Measurements from ENCODE around the gene FIG4. TPM values are rescaled to one million over a fixed set of nuclear protein-coding genes. Genes with fewer than 3 reads are reported as not detected.

Gene FIG4
- total RNA-seq, 4 donors from 2014 or later, result 7.9 to 17.5 (median 11.7) TPM

GRCh38 chr6:109794201-109794923 is 103.3 kb downstream of the FIG4 start:
- 48% methylated on average over 5 of the region's 6 CpGs for WGBS
- no peak for TF ChIP-seq POLR2AphosphoS5 (IDR thresholded peaks at IDR 0.05)
- TF ChIP-seq, protein P1, sequence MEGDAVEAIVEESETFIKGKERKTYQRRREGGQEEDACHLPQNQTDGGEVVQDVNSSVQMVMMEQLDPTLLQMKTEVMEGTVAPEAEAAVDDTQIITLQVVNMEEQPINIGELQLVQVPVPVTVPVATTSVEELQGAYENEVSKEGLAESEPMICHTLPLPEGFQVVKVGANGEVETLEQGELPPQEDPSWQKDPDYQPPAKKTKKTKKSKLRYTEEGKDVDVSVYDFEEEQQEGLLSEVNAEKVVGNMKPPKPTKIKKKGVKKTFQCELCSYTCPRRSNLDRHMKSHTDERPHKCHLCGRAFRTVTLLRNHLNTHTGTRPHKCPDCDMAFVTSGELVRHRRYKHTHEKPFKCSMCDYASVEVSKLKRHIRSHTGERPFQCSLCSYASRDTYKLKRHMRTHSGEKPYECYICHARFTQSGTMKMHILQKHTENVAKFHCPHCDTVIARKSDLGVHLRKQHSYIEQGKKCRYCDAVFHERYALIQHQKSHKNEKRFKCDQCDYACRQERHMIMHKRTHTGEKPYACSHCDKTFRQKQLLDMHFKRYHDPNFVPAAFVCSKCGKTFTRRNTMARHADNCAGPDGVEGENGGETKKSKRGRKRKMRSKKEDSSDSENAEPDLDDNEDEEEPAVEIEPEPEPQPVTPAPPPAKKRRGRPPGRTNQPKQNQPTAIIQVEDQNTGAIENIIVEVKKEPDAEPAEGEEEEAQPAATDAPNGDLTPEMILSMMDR (IDR thresholded peaks at IDR 0.05), result no peak
- no peak for TF ChIP-seq EP300 (IDR thresholded peaks at IDR 0.05)
- TF ChIP-seq POLR2A (IDR thresholded peaks at IDR 0.05), result no peak
- no peak overlapping the region for H3K4me3 ChIP-seq
- H3K9me3 ChIP-seq, result no peaks in the 10 kb centered on the region
- no peak for DNase-seq (ENCODE audit: low spot score in 2 of 2)
- H3K27ac ChIP-seq, result peak overlapping the region; percentile 83
- peaks cover 4% of the 10 kb centered on the region for H3K36me3 ChIP-seq
- H3K4me1 ChIP-seq, result peaks cover 22% of the 10 kb centered on the region
- H3K27me3 ChIP-seq, result no peaks in the 10 kb centered on the region

DNA sequence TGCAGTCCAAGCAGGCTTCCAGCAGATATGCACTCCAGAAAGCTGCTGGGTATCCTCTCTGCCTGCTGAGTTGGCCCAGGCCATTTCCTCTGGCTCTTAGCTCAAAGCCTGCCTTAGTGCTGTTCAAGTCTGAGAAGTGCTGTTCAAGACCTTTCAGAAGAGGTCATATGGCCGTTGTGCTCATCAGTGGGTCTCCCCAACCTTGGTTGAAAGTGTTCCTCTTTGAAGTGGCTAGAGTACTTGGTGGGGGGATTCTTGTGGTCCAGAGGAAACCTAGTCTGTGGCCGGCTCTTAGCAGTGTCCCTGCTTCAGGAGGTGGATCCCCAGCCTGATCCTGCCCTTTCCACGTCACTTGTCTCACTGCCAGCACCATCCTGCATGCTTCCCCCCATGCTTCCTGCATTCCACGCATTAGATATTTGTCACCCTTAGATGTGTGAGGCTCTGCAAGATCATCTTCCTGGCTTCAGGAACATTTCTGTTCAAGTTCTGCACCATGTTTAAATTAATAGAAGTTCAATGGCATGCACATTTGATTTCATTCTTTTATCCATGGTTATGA is 105.0 kb downstream of the FIG4 start:
- no peaks in the 10 kb centered on the region for H3K27me3 ChIP-seq
- peaks cover 4% of the 10 kb centered on the region for H3K36me3 ChIP-seq
- H3K4me3 ChIP-seq, result no peak overlapping the region
- TF ChIP-seq EP300 (IDR thresholded peaks at IDR 0.05) (no peak), POLR2A (IDR thresholded peaks at IDR 0.05) (no peak), POLR2AphosphoS5 (IDR thresholded peaks at IDR 0.05) (no peak)
- TF ChIP-seq, protein P1 (IDR thresholded peaks at IDR 0.05), result no peak
- H3K27ac ChIP-seq, result no peak overlapping the region
- peaks cover 22% of the 10 kb centered on the region for H3K4me1 ChIP-seq
- 93% methylated on average over 4 of the region's 4 CpGs for WGBS
- H3K9me3 ChIP-seq, result no peaks in the 10 kb centered on the region
- no peak for DNase-seq (ENCODE audit: low spot score in 2 of 2)

DNA sequence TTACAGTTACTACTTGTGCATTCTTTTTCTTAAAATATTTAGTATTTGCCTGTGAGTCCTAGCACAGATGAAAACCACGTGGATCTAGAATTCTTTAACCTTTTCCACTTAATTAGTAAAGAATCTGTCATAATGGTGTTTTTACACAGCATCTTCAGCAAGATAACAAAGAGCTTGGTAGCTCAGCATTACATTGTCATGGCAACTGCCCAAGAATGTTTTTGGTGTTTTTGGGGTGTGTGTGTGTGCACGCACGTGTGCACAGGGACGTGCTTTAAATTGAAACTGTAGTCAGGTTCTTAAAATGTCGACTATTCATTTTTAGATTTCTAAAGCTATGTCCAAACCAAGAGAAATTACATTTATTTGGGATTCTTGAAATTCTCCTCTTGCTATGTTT is 108.0 kb downstream of the FIG4 start:
- H3K4me1 ChIP-seq, result peaks cover 8% of the 10 kb centered on the region
- WGBS, result 96% methylated on average over 5 of the region's 5 CpGs
- TF ChIP-seq POLR2AphosphoS5 (IDR thresholded peaks at IDR 0.05) (no peak), EP300 (IDR thresholded peaks at IDR 0.05) (no peak), POLR2A (IDR thresholded peaks at IDR 0.05) (no peak)
- TF ChIP-seq, protein P1 (IDR thresholded peaks at IDR 0.05), result no peak

DNA sequence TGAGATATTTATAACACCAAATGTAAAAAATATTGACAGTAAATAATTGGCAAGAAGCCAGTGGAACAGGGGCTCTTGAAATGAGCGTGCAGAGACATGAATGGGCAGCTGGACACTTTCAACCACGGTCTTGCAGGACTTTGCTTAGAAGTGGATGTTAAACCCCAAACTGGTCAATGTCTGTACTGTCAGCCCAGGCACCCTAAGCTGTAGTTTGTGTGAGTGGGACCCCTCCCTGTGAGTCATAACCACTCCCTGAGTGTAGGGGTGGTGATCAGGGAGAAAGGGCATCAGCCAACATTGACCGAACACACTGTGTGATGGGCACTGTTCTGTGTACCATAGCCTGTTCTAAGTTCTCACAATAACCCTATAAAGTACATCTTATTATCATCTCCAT is 108.6 kb downstream of the FIG4 start:
- Histone ChIP-seq H3K27me3 (no peaks in the 10 kb centered on the region), H3K4me1 (peaks cover 2% of the 10 kb centered on the region), H3K27ac (no peak overlapping the region), H3K4me3 (no peak overlapping the region), H3K9me3 (no peaks in the 10 kb centered on the region), H3K36me3 (no peaks in the 10 kb centered on the region)
- 77% methylated on average over 3 of the region's 3 CpGs for WGBS
- TF ChIP-seq EP300 (IDR thresholded peaks at IDR 0.05), result no peak
- TF ChIP-seq POLR2AphosphoS5 (IDR thresholded peaks at IDR 0.05), result no peak
- TF ChIP-seq, protein P1 (IDR thresholded peaks at IDR 0.05), result no peak
- TF ChIP-seq POLR2A (IDR thresholded peaks at IDR 0.05), result no peak
- no peak for DNase-seq (ENCODE audit: low spot score in 2 of 2)

More for the DNA sequence above, 108.0 kb downstream of the FIG4 start:
- no peaks in the 10 kb centered on the region for H3K9me3 ChIP-seq
- H3K27me3 ChIP-seq, result no peaks in the 10 kb centered on the region
- H3K27ac ChIP-seq, result no peak overlapping the region
- no peak for DNase-seq (ENCODE audit: low spot score in 2 of 2)
- H3K36me3 ChIP-seq, result no peaks in the 10 kb centered on the region
- H3K4me3 ChIP-seq, result no peak overlapping the region

DNA sequence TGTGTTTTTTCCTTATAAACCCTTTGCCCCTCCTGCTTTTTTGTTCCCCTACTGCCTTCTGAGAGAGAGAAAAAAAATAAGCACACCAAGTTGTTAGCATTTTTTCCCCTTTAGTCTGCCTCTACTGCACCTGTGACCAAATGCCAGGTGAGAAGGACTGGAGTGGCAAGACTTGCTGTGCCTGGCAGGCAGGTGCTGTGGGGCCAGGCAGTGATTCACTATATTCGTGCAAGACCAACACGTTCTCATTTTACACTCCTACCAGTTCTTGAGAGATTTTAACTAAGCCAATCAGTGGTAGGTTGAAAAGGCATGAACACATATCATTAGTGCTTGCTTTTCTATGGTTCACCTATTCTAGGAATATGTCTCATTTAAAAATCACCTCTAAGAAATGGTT is 109.7 kb downstream of the FIG4 start:
- H3K4me1 ChIP-seq, result no peaks in the 10 kb centered on the region
- H3K27me3 ChIP-seq, result no peaks in the 10 kb centered on the region
- WGBS, result 79% methylated on average over 2 of the region's 2 CpGs
- TF ChIP-seq EP300 (IDR thresholded peaks at IDR 0.05), result no peak
- TF ChIP-seq POLR2A (IDR thresholded peaks at IDR 0.05), result no peak
- TF ChIP-seq, protein P1 (IDR thresholded peaks at IDR 0.05), result no peak
- no peak overlapping the region for H3K4me3 ChIP-seq
- no peak for DNase-seq (ENCODE audit: low spot score in 2 of 2)
- H3K36me3 ChIP-seq, result no peaks in the 10 kb centered on the region
- no peak overlapping the region for H3K27ac ChIP-seq
- no peaks in the 10 kb centered on the region for H3K9me3 ChIP-seq
